ENCODE results near the gene OGFOD3.
A peak's percentile ranks its signal among the peaks of the same experiment; 100 is the strongest.
"Not testable (repeated sequence)": the region's sequence is repeated elsewhere in the genome, so short reads cannot be mapped to it uniquely, and the experiment has no call there.

Gene OGFOD3, protein sequence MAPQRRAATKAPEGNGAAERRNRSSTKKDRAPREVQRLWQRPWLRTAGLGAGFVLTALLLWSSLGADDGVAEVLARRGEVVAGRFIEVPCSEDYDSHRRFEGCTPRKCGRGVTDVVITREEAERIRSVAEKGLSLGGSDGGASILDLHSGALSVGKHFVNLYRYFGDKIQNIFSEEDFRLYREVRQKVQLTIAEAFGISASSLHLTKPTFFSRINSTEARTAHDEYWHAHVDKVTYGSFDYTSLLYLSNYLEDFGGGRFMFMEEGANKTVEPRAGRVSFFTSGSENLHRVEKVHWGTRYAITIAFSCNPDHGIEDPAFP

DNA sequence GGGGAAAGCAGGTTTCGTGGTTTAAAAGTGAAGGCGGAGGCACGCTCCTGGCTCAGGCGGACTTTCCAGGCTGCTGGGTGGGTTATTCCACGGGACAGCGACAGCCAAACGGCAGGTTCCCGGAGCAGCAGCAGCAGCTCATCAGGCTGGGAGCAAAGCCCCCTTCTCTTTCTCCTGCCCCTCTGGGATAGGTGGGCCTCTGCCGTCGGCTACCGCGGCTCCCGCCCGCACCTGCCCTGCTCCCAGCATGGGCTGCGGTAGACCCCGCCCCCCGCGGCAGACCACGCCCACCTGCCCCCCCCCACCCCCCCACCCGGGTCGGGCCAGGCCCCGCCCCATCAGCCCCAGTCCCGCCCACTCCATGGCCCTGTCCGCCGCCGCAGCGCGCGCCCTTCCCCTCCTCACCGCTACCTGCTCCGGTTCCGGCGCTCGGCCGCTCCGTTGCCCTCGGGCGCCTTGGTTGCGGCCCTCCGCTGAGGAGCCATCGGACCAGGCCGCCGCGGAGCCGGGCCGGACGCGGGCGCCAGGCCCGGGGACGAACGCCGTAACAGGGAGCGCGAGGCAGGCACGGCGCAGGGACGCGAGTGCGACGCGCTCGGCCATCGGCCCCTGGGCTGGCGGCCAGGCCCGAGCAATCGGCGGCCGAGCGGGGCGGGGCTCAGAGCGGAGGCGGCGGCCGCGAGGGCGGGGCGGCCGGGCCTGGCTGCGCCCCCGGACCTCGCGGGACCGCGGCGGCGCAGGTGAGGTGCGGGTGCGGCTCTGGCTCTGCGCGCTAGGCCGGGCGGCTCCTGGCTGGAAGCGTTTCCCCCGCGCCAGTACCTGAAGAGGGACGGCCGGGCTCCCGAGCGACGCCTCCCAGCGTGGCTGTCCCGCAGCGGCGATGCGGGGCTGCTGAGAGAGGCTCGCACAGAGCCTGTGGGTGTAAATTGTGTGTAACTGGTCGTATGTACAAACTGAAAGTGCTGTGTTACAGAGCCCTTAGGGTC, at the start of gene OGFOD3, which contains the start of gene HEXD:
TSS of gene OGFOD3 (minus strand) at position 586 of the 986 bp plus-strand sequence. CDS start at position 485, 101 bp downstream.
TSS of gene HEXD (plus strand) at position 347 of the 986 bp plus-strand sequence. CDS start 1,453 bp downstream, outside the sequence.
- peak; percentile 69 to 84 (median 79) for DNase-seq

DNA sequence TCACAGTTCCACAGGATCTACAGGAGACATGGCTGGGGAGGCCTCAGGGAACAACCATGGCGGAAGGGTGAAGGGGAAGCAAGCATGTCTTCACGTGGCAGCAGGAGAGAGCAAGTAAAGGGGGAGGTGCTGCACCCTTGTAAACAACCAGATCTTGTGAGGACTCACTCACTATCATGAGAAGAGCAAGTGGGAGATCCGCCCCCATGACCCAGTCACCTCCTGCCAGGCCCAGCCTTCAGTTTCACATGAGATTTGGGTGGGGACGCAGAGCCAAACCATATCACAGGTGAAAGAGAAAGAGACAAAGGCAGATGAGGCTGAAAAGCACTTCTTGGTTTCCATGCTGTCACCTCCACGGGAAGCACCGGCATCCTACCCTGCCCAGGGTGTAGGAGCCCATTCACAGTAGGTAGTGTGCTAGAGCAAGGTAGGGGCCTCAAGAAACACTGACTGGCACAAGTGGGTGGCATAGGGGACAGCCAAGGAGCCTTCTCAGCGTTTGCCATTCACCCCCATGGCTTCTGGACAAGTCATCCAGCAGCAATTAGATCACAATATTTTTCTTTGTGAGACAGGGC, 46.7 kb upstream of the OGFOD3 start:
- no peak for DNase-seq

DNA sequence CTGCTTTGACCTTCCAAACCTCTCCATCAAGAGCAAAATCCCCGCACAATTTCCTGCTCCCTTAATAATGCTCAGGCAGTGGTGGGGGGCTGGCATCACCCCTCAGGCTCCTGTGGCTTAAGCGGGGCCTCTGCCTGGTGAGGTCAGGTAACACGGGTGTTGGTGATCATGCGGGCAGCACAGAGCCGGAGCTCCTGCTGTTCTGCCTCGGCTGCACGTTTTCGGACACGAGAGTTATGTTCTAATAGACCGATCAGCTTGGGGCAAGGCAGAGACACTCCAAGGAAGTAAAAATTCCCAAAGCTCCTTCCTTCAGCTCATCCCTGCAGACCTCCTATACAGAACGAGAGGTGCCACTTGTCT, 46.2 kb upstream of the OGFOD3 start:
- DNase-seq, result no peak

DNA sequence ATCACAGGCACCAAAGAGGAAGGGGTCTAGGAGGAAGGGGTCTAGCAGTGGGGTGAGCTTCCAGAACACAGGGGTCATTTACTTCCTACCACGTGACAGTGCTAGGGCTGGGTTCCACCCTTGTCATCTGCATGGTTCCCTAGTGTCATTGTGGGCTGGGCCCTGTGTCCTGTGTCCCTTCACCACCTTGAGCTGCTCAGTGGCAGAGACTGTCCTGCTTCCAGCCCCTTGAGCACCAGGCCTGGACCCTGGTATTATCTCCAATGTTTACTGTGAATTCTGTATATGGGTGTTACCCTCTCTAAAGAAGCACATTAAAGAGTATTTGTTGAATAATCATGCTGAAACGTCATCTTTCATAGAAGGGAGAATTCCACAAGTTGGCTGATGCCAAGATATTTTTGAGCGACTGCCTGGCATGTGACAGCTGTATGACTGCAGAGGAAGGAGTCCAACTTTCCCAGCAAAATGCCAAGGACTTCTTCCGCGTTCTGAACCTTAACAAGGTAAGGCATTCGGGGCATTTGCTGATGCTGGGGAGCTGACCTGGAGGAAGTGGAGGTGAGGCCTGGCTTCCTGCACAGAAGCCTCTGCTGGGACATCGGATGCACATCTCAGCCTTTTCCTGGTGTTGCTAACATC, 45.7 kb upstream of the OGFOD3 start:
- DNase-seq, result no peak

DNA sequence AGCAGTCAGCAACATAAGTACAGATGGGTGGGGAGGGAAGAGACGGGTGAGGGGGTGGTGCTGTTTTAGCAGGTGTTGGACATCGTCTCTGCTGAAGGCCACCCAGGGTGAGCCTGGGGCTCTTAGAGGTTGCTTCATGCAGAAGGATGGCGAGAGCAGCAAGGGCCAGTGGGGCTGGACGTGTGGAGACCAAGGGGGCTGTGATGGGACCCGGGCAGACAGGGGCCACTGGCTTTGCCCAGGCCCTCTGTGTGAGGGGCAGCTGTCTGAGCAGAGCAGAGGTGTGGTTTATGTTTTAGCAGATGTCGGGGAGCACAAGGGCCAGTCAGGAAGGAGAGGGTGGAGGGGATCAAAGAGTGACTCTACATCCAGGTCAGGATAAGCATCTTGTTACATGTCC, 45.0 kb upstream of the OGFOD3 start:
- no peak for DNase-seq

DNA sequence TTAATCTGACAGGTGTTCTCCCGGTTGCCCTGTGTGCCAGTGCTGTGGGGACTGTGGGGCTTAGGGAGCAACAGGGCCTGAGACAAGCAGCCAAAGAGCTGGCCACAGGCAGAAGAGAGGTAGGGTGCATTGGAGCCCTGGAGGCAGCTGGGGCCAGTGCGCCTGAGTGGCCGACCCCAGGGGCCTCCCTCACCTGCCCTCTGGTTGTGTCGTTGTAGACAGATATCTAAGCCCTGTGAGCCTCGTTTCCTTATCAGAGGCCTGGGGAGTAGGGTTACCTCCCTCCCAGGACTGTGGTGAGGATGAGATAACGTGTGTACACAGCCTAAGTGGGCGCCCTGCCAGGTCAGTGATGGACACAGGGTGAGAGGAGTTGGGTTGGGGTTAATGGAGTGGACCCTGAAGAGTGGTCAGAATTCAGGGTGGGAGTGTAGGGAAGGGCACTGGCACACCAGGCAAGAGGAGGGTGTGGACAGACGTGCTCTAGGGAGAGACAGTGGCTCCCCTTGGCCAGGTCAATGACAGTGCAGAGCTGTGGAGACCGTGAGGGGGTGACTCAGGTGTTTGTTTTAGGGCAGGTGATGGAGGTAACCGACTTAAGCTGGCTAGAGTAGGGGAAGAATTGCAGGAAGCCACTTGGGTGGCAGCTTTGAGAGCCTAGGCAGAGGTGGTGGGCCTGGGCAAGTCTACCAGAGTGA, 43.6 kb upstream of the OGFOD3 start:
- no peak for DNase-seq

DNA sequence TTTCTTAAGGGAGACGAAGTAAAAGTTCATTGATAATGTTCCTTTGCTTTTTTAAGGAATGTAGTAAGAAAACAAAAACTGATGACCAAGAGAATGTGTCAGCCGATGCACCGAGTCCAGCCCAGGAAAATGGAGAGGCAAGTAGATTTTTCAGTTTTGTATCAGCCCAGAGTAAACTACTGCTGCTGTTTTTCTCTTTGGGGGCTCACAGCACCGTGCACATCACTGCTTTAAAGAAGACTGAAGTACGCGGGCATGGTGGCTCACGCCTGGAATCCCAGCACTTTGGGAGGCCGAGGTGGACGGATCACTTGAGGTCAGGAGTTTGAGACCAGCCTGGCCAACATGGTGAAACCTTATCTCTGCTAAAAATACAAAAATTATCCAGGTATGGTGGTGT, 41.5 kb upstream of the OGFOD3 start:
- DNase-seq, result not testable (repeated sequence)

DNA sequence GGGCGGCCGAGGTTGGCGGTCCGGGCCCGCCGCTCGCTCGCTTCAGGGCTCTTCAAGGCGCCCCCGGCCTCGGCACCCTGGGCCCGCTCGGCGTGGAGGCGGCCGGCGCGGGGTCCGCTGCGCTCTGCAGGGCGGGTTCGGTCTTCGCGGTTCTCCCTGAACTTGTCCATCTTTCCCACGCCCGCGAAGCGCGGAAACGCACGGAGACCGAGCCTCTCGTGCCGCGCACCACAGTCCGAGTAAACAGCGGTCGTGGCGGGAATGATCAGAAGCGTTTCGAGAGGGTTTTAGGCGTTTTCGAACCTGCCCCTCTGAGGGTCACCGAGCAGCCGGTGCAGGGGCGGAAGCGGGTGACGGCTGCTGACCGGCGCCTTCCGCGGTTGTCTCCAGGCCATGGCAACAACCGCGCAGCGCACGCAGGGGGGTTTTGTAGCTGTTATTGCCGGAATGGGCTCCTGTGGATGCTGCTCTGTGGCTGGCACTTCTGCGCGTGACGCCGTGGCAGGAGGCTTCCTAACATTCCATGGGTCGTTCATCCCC, 40.6 kb upstream of the OGFOD3 start:
- DNase-seq, result no peak

DNA sequence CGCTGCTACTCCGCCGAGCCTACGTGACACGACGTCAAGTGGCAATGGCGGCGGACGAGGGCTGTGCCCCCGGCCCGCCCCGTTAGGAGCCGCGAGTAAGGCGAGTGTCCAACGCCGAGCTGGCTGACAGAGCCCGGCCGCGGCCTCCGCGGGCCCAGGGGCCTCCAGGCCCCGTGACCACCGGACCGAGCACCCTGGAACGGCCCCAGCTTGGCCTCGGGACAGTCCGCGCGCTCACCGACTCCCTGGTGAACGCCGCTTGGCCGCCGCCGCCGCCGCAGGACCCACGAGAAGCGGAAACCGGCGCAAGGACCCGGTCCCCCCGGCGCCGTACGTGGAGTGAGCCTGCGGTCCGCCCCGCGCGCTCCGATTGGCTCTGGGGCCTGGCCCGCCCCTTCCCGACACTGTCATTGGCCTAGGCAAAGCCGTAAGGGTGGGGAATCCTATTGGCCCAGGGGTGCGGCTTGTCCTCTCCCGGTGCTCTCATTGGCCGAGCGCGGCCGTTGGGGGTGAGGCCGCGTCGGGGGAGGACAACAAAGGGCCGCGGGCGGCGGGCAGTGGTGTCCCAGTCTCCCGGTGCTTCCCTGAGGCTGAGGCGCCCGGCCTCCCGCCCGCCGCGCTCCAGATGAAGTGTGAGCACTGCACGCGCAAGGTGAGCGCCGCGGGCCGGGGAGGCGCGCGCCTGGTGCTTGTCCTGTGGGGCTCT, 39.9 kb upstream of the OGFOD3 start, which contains the start of gene NARF:
TSS of gene NARF (plus strand) at position 563 of the 706 bp plus-strand sequence. CDS start at position 626, 63 bp downstream.
- DNase-seq, result peak; percentile 85 to 96 (median 93)

DNA sequence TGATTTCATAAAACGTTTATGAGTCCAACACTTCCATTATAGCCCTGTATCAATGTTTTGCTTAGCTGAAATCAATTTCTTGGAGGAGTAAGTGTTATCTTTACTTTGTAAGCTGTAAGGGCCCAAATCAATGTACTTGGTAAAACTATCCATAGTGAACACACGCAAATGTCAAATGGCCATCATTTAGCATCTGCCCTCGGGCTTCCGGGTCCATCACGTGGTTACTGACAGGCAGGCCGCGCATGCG, 39.5 kb upstream of the OGFOD3 start:
- DNase-seq, result no peak

DNA sequence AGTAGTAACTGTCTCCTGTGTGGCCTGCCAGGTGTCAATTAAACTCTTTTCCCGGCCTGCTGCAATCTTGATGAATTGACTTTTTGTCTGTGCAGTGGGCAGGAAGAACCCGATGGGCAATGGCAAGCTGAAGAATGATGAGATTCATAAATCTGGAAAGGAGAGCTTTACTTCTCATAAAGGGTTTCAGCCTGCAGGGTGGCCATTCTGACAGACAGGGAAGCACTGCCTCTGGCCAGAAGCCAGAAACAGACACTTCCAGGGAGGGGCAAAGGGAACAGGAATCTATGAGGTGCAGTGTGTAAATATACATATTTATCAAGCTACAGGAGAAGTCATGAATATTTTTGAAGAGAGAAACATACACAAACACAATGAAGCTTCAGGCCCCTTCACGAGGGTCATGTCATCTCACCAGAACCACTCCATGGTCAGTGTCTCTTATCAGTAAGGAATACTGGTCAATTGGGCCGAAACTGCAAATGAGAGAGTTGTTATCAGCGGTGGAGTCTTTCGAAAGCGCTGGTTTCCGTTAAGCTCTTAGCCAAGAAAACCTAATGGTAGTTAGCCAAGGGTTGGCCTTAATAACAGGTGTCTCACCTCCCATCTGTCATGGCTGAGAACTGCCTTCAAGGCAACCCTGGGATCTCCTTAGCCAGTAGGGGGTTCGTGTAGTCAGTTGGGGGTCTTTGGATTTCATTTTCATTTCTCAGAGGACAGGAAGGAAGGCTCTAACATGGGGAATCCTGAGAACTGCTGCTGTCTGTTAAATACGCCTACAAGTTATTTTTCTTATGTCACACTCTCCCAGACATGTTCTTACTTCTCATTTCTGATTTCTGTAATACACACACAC, 38.9 kb upstream of the OGFOD3 start:
- DNase-seq, result no peak

DNA sequence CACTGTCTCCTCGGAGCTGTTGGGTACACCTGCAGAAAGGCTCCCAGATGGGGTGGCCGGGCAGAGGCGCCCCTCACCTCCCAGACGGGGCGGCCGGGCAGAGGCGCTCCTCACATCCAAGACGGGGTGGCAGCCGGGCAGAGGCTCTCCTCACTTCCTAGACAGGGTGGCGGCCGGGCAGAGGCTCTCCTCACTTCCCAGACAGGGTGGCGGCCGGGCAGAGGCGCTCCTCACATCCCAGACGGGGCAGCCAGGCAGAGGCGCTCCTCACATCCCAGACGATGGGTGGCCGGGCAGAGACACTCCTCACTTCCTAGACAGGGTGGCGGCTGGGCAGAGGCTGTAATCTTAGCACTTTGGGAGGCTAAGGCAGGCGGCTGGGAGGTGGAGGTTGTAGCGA, 35.3 kb upstream of the OGFOD3 start:
- DNase-seq, result not testable (repeated sequence)

DNA sequence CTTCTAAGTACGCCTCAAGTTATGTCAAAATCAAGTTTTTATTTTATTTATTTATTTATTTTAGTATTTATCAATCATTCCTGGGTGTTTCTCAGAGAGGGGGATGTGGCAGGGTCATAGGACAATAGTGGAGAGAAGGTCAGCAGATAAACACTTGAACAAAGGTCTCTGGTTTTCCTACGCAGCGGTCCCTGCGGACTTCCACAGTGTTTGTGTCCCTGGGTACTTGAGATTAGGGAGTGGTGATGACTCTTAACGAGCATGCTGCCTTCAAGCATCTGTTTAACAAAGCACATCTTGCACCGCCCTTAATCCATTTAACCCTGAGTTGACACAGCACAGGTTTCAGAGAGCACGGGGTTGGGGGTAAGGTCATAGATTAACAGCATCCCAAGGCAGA, 34.8 kb upstream of the OGFOD3 start:
- not testable (repeated sequence) for DNase-seq

DNA sequence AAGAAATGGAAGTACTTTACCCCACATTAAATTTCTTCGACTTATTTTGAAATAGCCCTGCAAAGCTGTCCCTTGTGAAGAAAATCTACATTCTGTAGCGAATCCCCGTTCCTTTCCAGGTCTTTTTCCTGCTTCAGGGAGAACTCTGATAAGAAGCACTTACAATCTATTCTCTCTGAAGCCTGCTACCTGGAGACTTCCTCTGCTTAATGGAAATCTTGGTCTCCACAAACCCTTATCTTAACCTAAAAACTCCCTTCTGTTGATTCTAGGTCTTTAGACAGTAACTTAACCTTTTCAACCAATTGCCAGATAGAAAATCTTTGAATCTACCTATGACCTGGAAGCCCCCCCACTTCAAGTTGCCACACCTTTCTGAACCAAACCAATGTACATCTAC, 33.8 kb upstream of the OGFOD3 start:
- DNase-seq, result no peak

DNA sequence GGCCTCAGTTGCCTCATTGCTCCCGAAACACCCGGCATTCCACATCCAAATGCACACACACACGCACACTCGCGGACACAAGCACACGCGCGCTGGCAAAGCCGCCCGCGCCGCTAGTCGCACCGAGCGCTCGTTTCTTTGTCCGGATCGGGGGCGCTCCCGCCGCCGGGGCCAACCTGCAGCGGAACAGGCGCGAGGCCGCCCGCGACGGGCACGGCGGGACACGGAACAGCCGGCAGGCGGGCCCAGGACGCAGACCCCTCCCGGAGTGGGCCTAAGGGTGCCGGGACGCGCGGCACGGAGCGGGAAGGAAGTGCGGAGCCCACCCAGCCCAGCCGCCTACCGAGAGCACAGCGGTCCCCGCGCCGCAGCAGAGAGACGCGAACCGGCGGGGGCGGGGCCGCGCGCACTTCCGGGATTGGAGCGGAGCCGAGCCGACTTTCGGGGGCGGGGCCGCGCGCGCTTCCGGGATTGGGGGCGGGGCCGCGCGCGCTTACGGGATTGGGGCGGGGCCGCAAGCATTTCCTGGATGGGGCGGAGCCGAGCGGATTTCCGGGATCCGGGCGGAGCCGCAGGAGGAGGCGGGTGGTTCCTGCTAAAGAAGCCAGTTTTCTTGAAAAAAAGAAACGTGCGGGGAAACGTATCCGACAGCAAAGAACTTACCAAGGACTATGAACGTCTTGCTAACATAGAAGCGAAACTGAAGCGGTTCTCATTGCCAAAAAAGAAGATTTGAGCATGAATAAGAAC, 32.1 kb upstream of the OGFOD3 start, which contains the start of gene CYBC1:
TSS of gene CYBC1 (minus strand) at position 396 of the 750 bp plus-strand sequence. CDS start 1,498 bp downstream, outside the sequence.
- DNase-seq, result peak; percentile 81 to 97 (median 91)

DNA sequence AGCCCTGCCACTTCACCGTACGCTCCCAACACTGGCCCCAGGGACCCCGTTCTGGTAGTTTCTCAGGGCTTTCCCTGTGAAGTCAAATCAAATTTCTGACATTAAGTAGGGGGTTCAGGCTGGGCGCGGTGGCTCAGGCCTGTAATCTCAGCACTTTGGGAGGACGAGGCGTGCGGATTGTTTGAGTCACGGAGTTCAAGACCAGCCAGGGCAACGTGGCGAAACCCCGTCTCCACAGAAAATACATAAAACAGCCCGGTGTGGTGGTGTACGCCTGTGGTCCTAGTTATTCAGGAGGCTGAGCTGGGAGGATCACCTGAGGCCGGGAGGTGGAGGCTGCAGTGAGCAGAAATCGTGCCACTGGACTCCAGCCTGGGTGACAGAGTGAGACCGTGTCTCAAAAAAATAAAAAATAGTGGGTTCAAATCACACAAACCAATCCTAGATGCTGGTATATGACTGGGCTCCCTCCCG, 31.5 kb upstream of the OGFOD3 start:
- peak in 2 of 4 experiments; percentile 29 to 46 for DNase-seq

DNA sequence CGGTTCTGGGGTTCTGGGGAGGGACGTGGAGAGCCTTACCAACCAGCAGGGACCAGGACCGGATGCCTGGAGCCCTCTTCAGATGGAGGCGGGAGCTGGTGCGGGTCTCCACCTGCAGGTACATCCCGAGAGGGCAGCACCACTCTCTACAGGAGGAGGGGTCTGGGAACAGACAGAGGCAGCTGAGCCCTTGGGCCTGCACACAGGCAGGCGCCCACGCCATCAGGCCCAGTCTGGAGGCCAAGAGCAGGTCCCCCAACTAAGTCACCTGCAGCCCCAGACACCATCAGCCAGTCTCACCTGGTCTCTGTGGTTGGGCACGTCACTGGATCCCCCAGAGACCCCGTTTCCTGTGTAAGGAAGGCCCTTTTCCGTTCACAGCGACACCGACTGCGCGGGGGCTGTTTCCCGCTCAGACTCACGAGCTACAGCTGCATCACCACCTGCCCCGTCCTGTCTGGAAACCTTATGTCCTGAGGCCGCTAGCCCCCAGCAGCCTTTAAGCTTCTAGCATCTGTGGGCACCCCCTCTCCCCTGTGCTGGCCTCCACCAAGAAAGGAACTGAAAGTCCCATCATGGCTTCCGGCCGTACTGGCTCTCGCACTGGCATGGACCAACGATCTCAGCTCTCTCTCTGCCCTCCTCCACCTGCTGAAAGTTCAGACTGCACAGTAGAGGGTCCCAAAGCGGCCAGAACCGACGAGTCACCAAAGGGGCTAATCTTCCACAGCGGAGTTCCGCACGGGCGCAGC, 30.9 kb upstream of the OGFOD3 start:
- peak in 3 of 4 experiments; percentile 42 to 64 (median 58) for DNase-seq

DNA sequence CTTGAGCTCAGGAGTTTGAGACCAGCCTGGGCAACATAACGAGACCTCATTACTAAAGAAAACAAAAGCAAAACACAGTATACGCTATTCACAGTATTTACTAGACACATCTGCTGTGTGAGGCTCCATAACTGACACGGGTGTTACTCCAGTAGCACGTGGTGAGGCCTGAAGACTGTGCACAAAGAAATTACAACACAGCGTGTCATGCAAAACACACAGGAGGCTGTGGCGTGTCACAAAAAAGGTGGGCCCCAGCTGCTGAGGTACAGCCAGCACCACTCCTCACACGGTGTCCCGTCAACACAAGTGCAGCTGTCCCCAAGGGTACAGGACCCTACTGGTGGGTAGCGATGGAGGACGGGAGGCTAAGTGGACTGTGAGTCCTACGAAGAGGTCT, 29.5 kb upstream of the OGFOD3 start:
- DNase-seq, result no peak
